ENCODE data around the gene TFB1M.

The TFB1M gene

DNA sequence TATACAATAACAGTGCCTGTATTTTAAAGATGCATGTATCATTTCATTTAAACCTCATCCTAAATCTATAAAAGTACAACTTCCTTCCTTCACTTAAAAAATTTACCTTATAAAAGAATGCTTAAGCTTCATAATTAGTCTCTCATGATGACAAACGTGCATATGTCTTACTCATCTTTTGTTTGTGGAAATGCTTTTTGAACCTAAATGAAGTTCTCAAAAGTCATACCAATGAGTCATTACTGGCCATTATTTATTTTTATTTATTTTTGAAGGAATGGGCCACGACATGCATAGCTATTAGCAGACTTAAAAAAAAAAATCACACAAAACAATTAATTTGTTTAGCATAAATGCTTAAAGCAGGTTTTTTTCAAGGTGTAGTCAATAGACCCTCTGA is 3.7 kb downstream of the TFB1M start:
- Histone ChIP-seq H4K20me1 (ENCODE audit: insufficient read depth, low read length) (no peaks in the 10 kb centered on the region), H3K36me3 (ENCODE audit: insufficient read depth, low read length) (peaks cover 69% of the 10 kb centered on the region), H3K9me3 (ENCODE audit: low read length) (no peaks in the 10 kb centered on the region), H3K9ac (ENCODE audit: low read length) (no peak overlapping the region), H3K9me2 (ENCODE audit: low read depth, low read length) (no peaks in the 10 kb centered on the region), H3K27ac (ENCODE audit: low read depth, low read length, poor library complexity, severe bottlenecking) (no peak overlapping the region), H3K27me3 (ENCODE audit: insufficient read depth, low read length) (no peaks in the 10 kb centered on the region), H3K4me3 (ENCODE audit: low read depth, low read length, poor library complexity, severe bottlenecking) (no peak overlapping the region), H3K4me2 (ENCODE audit: low read length) (no peak overlapping the region), H2AFZ (ENCODE audit: low read length) (no peak overlapping the region), H3K4me1 (ENCODE audit: insufficient read depth, low read length, severe bottlenecking) (peaks cover 21% of the 10 kb centered on the region), H3K79me2 (ENCODE audit: insufficient read depth, low read length) (peaks cover 11% of the 10 kb centered on the region), H3F3A (ENCODE audit: insufficient read depth, low read length) (peaks cover 6% of the 10 kb centered on the region; the same call in 1 of the 2 replicates)
- TF ChIP-seq, protein P1, sequence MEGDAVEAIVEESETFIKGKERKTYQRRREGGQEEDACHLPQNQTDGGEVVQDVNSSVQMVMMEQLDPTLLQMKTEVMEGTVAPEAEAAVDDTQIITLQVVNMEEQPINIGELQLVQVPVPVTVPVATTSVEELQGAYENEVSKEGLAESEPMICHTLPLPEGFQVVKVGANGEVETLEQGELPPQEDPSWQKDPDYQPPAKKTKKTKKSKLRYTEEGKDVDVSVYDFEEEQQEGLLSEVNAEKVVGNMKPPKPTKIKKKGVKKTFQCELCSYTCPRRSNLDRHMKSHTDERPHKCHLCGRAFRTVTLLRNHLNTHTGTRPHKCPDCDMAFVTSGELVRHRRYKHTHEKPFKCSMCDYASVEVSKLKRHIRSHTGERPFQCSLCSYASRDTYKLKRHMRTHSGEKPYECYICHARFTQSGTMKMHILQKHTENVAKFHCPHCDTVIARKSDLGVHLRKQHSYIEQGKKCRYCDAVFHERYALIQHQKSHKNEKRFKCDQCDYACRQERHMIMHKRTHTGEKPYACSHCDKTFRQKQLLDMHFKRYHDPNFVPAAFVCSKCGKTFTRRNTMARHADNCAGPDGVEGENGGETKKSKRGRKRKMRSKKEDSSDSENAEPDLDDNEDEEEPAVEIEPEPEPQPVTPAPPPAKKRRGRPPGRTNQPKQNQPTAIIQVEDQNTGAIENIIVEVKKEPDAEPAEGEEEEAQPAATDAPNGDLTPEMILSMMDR (IDR thresholded peaks at IDR 0.05; ENCODE audit: low read length) = no peak
- no peak for TF ChIP-seq EZH2 (IDR thresholded peaks at IDR 0.05; ENCODE audit: borderline replicate concordance, low read length)

DNA sequence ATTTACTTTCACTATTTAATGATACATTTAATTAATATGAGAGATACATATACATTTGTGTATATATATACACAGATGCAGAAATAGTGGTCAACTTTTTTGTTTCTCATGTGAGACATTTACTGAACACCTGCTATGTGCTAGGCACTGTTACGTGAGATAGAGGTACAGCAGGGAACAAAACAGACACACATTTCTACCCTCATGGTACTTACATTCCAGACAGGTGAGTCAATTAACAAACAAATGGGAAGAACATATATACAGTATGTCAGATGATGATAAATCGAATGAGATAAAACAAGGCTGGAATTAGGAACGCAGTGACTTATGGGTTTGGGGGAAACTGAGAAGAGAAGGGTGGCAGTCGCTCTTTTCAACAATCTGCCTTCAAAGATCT is 5.1 kb downstream of the TFB1M start:
- H3K4me3 ChIP-seq (ENCODE audit: low read depth, low read length, poor library complexity, severe bottlenecking) = no peak overlapping the region
- peaks cover 13% of the 10 kb centered on the region for H3K4me1 ChIP-seq (ENCODE audit: insufficient read depth, low read length, severe bottlenecking)
- no peaks in the 10 kb centered on the region for H3K9me3 ChIP-seq (ENCODE audit: low read length)
- H3K9ac ChIP-seq (ENCODE audit: low read length) = no peak overlapping the region
- peaks cover 11% of the 10 kb centered on the region for H3K79me2 ChIP-seq (ENCODE audit: insufficient read depth, low read length)
- H4K20me1 ChIP-seq (ENCODE audit: insufficient read depth, low read length) = no peaks in the 10 kb centered on the region
- TF ChIP-seq EZH2 (IDR thresholded peaks at IDR 0.05; ENCODE audit: borderline replicate concordance, low read length) = no peak
- TF ChIP-seq, protein P1 (IDR thresholded peaks at IDR 0.05; ENCODE audit: low read length) = no peak
- H3F3A ChIP-seq (ENCODE audit: insufficient read depth, low read length) = peaks cover 6% of the 10 kb centered on the region; the same call in 1 of the 2 replicates
- peaks cover 76% of the 10 kb centered on the region for H3K36me3 ChIP-seq (ENCODE audit: insufficient read depth, low read length)
- no peaks in the 10 kb centered on the region for H3K27me3 ChIP-seq (ENCODE audit: insufficient read depth, low read length)
- H2AFZ ChIP-seq (ENCODE audit: low read length) = no peak overlapping the region
- no peak overlapping the region for H3K27ac ChIP-seq (ENCODE audit: low read depth, low read length, poor library complexity, severe bottlenecking)
- H3K4me2 ChIP-seq (ENCODE audit: low read length) = no peak overlapping the region
- H3K9me2 ChIP-seq (ENCODE audit: low read depth, low read length) = no peaks in the 10 kb centered on the region

DNA sequence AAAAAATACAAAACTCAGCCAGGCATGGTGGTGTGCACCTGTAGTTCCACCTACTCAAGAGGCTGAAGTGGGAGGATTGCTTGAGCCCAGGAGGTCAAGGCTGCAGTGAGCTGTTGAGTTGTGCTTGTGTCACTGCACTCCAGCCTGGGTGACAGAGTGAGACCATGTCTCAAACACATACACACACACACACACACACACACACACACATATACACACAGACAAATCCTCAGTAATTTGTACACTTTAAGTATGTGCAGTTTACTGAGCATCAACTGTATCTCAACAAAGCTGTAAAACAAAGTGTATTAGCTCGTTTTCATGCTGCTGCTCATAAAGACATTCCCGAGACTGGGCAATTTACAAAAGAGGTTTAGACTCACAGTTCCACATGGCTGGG is 7.3 kb downstream of the TFB1M start:
- no peaks in the 10 kb centered on the region for H3K9me3 ChIP-seq (ENCODE audit: low read length)
- no peak overlapping the region for H3K9ac ChIP-seq (ENCODE audit: low read length)
- H3K4me3 ChIP-seq (ENCODE audit: low read depth, low read length, poor library complexity, severe bottlenecking) = no peak overlapping the region
- no peaks in the 10 kb centered on the region for H3K9me2 ChIP-seq (ENCODE audit: low read depth, low read length)
- no peaks in the 10 kb centered on the region for H4K20me1 ChIP-seq (ENCODE audit: insufficient read depth, low read length)
- H3K27ac ChIP-seq (ENCODE audit: low read depth, low read length, poor library complexity, severe bottlenecking) = no peak overlapping the region
- no peaks in the 10 kb centered on the region for H3K4me1 ChIP-seq (ENCODE audit: insufficient read depth, low read length, severe bottlenecking)
- TF ChIP-seq, protein P1 (IDR thresholded peaks at IDR 0.05; ENCODE audit: low read length) = no peak
- no peak for TF ChIP-seq EZH2 (IDR thresholded peaks at IDR 0.05; ENCODE audit: borderline replicate concordance, low read length)
- no peak overlapping the region for H3K4me2 ChIP-seq (ENCODE audit: low read length)
- H3K79me2 ChIP-seq (ENCODE audit: insufficient read depth, low read length) = no peaks in the 10 kb centered on the region
- H2AFZ ChIP-seq (ENCODE audit: low read length) = no peak overlapping the region
- H3F3A ChIP-seq (ENCODE audit: insufficient read depth, low read length) = peaks cover 6% of the 10 kb centered on the region; the same call in 1 of the 2 replicates
- H3K27me3 ChIP-seq (ENCODE audit: insufficient read depth, low read length) = no peaks in the 10 kb centered on the region
- peaks cover 85% of the 10 kb centered on the region for H3K36me3 ChIP-seq (ENCODE audit: insufficient read depth, low read length)

Data from OCI-LY1 (cell line).